Muscle of arm (tissue), 12 donors: ENCODE data around the gene TTLL11. TPM values are rescaled to one million over a fixed set of nuclear protein-coding genes. Genes with fewer than 3 reads are reported as not detected.

Experiments
- DNase-seq: peaks from one replicate; pipeline ENCODE4 v3.0.0-alpha.2; 2013
- polyA plus RNA-seq, 12 donors: library from polyadenylated mRNA; unstranded; fragments of 120-200 nt; gene quantifications; one replicate each; pipeline ENCODE4 v1.2.1, GENCODE V29; 2013; ENCODE audit not compliant: insufficient read length in 12 of 12

The TTLL11 gene
- polyA plus RNA-seq, 12 donors: 13.0 to 36.5 (median 27.4) TPM; not detected in 1

DNA sequence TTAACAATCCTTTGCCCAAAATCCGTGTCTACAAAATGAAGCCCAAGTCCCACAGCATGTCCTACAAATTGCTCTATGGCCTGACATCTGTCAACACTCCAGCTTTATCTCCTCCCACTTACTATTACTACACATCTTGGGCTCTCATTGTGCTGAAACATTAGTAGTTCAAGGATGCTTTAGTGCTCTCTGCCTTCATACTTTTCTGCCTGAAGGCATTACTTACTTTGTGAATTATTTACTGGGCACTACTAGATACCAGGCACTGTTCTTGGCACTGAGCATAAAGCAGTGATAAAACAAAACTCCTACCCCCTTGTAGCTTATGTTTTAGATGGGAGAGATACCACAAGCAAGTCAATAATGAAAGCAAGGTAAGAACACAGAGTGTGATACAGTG, 113.4 kb downstream of the TTLL11 start:
- DNase-seq: no peak

DNA sequence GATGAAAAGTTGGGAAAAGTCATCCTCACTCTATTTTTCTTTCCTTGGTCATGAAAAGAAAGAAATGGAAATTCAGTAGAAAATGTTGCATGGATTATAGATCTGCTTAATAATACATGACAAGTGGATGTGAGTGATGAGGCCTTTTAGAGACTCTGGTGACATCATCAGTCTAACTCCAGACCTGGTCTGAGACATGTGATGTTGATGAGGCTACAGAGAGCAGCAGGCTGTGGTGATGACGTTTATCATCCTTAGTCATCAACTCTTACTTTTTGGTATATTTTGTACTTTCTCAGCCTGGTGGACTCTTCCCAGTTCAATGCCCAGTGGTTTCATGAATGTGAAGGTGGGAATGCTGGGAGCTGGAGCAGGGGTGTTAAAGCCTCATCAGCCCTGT, 116.4 kb downstream of the TTLL11 start:
- DNase-seq: no peak

DNA sequence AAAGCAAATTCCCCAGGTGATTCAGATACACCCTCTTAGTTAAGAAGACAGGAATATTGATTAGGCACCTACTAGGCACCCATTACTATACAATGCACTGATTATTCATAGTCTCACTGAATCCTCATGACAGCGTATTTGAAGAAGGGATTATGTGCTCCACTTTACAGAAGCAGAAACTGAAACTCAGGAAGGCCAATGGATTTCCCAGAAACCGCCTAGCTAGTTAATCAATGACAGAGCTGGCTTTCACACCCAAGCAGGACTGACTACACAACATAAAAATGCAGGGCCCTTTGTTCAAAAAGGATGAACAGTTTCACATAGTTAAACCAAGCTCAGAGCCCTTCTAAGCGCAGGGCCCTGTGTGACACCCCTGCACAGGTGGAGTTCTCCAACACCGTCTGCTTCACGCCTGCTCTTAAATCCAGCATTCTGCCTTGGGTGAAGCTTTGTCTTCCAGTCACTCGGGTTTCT, 117.3 kb downstream of the TTLL11 start:
- no peak for DNase-seq

DNA sequence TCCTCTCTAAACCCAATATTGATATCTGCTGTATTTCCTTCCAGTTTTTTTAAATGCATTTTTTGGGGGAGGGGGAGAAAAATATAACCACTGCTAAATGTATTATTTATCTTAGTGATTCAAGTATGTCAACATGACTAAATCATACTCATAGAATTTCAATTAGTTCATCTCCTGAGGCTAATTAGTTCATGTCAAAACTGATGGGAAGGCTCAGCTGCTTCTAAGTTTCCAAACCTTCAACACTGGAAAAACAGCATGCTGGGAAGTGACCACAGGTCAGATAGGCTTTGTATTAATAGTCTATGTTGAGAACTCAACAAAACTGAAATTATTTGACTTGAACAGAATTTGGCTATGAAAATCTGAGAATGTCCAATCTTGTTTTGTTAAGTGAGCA, 118.7 kb downstream of the TTLL11 start:
- DNase-seq: no peak

DNA sequence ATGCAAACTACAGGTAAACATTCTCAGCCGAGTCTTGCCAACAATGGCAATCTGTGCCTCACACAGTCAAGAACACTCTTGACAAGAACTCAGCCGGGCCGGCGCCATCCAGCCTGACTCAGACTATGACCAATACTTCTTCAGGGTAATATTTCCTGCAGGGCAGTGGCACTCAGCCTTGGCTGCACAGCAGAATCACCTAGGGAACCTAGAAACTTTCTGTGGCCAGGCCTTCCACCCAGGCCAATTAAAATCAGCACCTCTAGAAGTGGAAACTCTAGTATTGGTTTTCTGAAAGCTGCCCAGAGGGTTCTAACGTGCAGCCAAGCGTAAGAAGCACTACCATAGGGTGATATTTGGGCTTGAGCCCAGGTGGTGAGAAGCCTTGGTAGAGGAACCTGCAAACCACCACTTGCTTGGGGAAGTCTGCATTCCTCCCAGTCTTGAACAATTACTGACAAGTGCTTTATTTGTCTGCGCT, 120.6 kb downstream of the TTLL11 start:
- DNase-seq: no peak

DNA sequence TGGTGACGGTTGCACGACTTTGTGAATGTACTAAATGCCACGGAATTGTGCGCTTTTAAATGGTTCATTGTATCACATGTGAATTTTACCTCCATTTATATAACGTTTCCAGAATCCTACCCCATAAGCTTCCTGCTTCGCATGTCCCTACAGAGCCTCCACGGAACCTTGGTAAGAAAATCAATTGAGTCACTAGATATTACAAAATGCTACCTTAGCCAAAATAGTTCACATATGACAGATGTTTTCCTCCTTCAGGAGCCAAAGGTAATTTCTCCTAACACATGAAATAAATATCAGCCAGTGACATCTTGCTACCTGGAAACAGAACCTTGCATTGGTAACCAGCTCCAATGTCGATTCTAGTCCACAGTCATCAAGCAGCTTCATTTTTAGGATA, 125.1 kb downstream of the TTLL11 start:
- DNase-seq: no peak

DNA sequence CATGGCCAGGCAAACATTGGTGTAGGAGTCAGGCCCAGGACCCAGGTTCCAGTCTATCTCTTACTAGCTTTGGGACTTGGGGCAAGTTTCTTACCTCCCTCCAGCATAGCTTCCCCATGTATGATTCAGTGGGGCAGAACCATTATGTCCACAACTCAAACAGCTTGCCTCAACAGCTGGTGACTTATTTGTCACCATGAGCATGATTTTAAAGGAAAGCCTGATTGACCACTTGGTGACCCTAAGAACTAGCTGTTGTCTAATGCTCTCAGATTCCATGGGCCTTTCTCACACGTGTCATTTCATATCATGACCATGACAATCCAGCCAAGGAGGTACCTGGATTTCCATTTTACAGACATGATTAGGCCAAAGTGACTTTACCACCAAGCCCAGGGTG, 126.4 kb downstream of the TTLL11 start:
- DNase-seq: no peak

DNA sequence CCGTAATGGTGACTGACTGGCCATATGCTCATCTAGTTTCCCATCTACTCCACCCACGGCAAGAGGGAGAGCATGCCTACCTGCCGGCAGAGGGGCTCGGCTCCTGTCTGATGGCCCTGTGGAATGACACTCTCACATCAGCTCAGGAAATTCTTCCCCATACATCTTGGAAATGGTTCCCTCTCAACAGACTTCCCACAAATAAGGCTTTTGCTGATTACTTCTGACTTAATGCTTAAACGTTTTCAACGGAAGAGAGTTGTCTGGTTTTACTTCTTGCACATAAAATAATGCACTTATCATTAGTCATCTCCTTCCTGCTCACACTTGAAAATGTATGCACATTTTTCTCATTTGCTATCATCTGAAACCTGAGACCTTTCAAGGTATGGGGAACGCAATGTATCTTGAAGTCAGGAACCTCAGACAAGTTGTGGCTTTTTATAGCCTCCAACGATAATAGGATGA, 129.5 kb downstream of the TTLL11 start:
- DNase-seq: no peak

DNA sequence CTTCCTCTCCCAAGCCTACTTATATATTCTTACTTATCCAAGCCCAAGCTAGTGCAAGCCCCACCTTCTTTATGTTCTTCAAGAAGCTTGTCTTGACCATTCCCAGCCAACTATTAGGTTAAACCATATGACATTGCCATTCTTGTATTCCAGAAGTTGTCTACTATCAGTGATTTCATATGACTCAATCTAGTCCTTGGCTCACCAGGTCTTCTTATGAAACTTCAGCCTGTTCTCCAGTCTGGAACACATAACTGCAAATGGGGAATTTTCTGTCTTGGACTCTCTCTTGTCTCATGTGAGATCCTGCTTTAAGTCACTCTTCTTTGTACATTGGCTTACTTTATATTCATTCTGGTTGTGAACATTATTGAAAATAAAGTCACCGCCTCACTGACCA, 130.7 kb downstream of the TTLL11 start:
- no peak for DNase-seq

DNA sequence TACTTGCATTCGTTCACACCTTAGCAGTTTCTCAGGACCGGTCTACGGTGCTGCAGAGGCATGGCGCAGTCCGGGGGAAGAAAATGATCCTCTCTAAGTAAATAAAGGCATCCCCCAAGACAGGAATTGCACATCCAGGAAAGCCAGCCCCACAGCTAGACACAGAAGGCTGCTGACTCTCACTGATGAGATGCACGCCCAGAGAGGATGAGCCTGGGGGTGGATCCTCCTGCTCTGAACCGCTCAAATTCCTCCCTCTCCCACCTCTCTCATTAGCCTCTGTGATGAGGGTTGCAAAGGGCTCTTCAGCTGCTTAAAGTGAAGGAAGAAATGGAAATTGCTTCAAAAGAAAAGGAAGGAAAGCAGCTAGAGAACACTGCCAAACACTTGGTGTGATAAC, 132.4 kb downstream of the TTLL11 start:
- DNase-seq: no peak

DNA sequence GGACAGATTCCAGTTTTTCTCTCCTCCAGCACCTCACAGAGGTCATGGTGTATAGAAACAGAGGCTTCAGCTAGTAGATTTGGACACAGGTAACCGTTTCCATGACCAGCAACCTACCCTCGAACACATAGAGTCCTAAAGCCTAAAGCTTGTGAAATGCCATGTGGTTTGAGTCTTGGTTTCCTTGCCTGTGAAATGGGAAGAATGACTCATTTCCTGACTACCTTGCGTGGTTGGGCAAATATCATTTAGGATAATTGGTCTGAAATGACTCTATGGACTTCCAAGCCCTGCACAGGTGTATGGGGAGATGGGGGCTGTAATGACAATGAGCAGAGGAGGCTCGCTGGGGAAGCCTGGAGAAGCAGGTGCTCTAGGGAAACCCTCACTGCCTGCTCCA, 134.6 kb downstream of the TTLL11 start:
- no peak for DNase-seq

DNA sequence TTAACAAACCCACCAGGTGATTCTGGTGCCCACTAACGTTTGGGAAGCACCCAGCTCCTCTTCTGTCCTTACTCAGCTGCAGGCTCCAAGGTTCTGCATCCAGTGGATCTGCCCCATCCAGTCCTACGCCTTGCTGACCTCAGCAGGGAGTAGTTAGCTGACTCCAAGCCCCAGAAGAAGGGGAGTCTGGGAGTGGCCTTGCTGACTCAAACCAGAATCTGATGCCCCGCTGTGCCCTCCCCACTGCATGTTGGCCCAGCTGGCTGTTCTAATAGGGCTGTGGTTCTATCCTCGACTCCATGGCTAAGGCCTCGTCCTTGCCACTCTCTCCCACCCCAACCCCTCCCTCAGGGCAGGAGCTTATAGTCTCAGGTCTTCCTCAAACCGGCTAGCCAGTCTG, 136.3 kb downstream of the TTLL11 start:
- DNase-seq: no peak

DNA sequence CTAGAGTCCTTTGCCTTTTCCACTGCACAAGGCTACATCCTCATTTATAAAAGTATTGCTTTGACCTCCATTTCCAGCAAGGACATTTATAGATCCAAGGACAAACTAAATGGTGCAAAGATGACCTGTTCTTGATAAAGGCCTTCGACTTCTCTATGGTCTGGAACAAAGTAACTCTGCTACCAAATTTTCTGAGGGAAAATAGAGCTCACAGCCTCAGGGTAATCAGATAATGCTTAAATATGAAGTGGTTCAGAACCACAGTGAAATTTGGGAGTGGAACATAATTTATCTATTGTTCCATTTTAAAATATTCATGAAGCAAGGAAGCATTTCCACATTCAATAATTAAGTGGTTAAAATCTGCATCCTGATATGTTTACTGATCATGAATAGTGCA, 137.5 kb downstream of the TTLL11 start:
- no peak for DNase-seq

DNA sequence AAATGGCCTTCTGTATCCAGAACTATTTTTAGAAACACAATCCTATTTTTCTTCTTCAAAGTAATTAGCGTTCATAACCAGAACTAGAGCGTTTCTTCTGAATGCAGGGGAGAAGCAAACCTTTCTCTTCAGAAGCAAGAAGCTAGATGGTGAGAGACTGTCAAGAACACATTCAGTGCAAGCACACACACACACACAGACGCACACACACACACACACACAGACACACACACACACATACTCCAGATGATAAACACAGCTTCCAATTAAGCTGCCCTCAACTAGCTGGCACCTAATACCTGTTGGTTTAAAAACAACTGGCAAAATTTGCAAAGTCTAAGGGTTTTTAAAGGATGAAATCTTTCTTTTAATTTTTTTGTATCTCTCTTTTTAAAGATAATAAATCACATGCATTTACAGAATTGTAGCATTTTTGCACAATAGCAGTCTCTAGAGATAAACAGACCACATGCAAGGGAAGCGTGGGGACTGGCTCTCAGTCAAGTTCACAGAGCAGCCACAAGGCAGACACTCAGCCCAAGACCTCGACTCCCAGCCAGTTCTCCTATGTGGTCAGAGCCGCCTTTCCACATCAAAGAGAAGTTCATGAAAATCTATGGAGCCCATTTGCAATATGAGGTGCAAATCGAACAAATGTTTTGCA, 138.5 kb downstream of the TTLL11 start:
- DNase-seq: peak; percentile 10

DNA sequence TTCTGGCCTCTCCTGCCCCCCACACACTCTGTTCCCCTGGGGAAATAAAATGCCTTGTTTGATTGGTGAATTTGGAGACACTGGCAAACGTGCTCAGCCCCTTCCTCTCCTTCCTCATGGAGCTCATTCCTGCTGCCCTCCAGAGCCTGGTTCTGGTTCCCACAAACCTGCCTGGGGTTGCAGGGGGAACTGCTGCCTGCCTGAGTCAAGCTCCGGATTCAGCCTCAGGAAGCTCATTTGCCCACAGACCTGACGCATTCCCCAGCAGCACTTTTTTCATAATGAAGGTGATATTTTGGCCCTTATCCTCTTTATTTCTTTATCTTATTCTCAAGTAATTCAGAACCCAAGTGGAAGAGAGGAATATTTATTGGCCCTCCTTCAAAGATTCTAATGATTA, 140.5 kb downstream of the TTLL11 start:
- DNase-seq: no peak

DNA sequence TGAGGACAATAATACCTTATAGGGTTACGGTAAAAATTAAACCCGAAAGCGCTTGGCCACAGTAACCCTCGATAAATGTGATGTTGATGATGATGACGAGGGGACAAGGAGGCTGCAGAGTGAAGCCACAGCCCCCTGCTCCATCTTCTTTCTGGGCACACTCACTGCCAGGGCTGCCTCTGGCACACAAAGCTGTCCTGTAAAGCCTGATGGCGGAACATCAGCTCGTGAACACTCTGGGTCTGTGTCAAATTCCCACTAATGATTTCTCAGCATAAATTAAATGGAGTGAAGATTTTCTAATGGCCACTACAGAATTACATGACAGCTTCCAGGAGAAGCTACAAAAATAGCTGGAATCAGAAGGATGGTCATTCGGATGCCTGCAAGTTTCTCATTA, 142.2 kb downstream of the TTLL11 start:
- no peak for DNase-seq

DNA sequence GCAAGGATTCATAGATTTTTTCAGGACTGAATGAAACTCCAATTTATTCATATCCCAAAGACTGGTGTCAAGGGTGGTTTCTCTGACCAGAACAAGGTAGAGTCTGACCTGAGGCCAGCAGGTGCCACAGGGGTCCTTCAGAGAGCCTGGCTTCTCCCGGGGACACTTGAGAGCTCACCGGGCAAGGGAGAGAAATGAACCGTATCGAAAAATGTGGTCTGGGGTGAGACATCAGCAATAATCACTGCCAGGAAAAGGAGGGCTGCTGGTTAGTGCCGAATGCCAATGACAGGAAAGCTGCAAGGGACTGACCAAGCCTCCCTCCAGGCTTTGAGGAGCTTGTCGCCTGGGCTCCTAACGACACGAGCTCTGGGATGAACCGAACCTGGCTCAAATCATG, 142.7 kb downstream of the TTLL11 start:
- no peak for DNase-seq

DNA sequence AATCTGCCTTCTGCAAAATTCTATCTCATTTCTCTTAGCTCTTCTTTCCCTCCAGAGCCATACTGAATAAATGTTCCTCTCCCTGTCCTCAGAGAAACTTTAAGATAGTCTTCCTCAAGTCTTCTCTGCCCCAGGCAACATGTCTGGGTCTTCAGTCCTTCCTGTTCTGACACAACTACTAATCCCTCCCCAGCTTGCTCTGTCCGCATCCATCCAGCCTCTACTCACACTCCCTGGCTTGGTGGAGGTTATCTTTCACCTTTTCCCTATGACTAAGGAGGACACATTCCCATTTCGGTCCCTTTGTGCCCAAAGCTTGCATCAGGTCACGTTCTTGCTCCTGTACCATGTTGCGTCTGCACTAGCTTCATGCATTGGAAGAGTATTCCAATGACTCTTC, 143.3 kb downstream of the TTLL11 start:
- no peak for DNase-seq

DNA sequence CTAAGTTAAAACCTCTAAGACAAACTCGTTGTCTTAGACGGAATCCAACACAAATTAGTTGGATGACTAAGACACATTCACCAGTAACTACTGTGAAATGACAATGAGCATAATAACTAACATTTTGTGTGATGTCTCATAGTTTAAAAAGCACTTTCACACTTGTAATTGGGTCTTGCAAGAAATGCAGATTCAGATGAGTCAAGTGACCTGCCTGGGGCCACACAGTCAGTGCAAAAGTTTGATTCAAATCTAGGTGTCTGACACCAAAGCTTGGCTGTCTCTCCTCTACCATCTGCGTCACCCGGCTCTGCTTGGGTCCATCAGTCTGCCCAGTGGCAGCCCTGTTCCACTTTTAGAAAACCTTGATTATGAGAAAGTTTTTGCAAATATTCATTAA, 143.7 kb downstream of the TTLL11 start:
- DNase-seq: no peak

DNA sequence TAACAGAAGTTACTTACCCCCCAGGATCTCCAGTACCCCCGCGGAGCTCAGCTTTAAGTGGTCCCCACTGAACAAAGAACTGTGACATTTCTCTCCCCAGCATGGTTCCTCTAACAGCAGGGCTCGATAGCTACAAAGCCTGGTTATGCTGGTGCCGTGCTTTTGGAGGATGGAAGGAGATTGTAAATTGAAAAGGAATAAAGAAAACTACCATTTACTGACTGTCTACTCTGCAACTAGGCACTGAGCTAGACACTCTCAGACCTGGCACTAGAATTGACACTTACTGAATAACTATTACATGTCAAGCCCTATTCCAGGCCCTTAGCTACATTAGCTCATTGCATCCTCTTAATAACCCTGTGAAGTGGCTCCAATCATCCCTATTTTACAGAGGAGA, 145.3 kb downstream of the TTLL11 start:
- DNase-seq: peak; percentile 24

DNA sequence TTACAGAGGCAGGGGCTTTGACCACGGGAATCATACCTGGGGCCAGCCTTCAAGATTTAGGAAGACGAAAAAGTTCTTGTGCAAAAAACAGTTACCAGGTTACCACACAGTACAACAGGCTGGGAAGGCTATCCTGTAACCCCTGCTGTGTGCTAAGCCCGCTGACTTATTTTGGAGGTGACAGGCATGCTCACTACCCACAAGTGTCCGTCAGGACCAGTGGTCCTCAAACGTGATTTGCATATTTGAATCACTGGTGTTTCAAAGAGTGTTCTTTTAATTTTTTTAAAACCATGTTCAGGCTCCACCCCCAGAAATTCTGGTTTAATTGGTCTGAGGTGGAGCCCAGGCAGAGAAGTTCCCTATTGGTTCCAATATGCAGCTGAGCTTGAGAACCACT, 146.6 kb downstream of the TTLL11 start:
- DNase-seq: no peak

DNA sequence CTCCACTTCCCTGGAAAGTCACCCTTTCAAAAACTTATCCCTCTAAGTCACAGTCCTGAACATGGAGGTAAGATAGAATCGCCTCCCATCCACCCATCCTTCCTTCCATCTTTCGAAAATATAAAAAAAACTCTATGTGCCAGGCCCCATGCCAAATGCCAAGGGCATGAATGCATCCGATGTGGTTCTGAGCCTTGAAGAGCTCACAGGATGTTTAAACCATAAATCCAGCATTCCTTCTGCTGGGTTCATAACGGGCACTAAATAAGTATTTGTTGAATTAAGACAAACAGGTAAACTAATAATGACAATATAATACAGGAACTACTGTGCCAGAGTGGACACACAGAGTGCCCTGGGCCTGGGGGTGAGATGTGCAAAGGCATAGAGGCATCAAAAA, 147.3 kb downstream of the TTLL11 start:
- no peak for DNase-seq

DNA sequence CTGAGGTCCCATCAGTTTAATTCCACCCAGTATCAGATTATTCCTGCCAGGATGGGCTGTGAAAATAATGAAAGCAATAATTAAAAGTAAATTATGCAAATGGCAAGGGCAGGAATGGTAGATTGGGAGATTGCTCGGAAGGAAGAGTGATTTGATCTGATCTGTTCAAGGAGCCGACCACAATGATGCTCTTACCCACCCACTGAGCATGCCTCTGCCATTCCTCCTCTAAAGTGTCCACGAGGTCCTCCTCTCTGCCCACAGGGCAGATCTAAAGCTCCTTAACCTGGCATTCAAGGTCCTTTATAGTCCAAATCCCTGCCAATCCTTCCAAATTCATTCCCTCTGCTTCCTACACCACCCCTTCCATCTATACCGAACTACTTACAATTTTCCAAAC, 147.8 kb downstream of the TTLL11 start:
- no peak for DNase-seq

DNA sequence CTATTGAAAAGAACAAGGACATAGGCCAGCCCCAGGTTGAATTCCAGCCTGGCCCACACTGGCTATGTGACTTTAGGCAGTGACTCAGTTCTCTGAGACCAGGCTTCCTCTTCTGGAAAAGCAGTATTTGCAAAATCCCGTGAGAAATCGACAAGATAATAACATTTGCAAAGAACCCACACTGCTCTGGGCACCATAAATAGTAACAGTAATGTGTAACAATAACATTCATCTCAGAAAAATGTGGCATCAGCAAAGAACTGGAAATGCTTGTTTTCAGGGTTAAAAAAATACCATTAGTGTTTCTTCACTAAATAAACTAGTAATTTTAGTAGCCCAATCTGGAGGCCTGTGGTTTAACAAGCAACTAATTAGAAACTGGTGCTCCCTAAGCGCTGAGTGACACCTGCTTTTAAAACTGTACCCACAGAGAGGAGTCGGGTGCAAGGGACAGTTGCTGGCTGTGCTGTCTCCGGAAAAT, 148.4 kb downstream of the TTLL11 start:
- no peak for DNase-seq
